ENCODE data around the gene C12orf42. TPM values are rescaled to one million over a fixed set of nuclear protein-coding genes. Genes with fewer than 3 reads are reported as not detected.

C12orf42 gene
- total RNA-seq, 1 experiment from 2014 or later = not detected

- Mint-ChIP-seq H3K36me3 (ENCODE audit: insufficient read depth in 1 of 3, low read depth in 3 of 3) (no peaks in the 10 kb centered on the region), H3K4me1 (peaks cover 3 to 8% of the 10 kb centered on the region in 2 experiments; a peak in 2 of 4 replicates)
- DNase-seq = no peak
Measured at GRCh38 chr12:103279444-103279843, 216.3 kb downstream of the C12orf42 start.

More at GRCh38 chr12:103279444-103279843, 216.3 kb downstream of the C12orf42 start:
- Histone ChIP-seq H3K23me2 (ENCODE audit: insufficient read length, low read depth, low read length, poor library complexity, severe bottlenecking) (no peaks in the 10 kb centered on the region), H3K27ac (ENCODE audit: insufficient read length, low read depth, low read length) (no peak overlapping the region), H3K14ac (ENCODE audit: insufficient read depth, low read length) (no peak overlapping the region), H4K5ac (ENCODE audit: insufficient read length, low read depth, low read length) (no peak overlapping the region), H3K4me1 (ENCODE audit: insufficient read depth, low read length) (no peaks in the 10 kb centered on the region), H3K27me3 (ENCODE audit: insufficient read depth, low read length) (no peaks in the 10 kb centered on the region), H3K9me3 (ENCODE audit: control insufficient read depth, low read depth, low read length) (no peaks in the 10 kb centered on the region), H2BK20ac (ENCODE audit: low read depth, low read length, poor library complexity, severe bottlenecking) (no peak overlapping the region), H2BK12ac (ENCODE audit: insufficient read length, low read depth, low read length) (no peak overlapping the region), H3K9ac (ENCODE audit: extremely low read depth, insufficient read length, low read length) (no peak overlapping the region), H3K56ac (ENCODE audit: insufficient read length, low read depth, low read length) (no peak overlapping the region), H4K20me1 (ENCODE audit: control insufficient read depth, insufficient read depth, insufficient read length) (no peaks in the 10 kb centered on the region), H3T11ph (ENCODE audit: low read length) (no peak overlapping the region), H2AK5ac (ENCODE audit: insufficient read length, low read length) (no peak overlapping the region), H2BK5ac (ENCODE audit: insufficient read length, low read length) (no peak overlapping the region), H3K18ac (ENCODE audit: insufficient read length, low read depth, low read length) (no peak overlapping the region), H4K91ac (ENCODE audit: insufficient read length, low read depth, low read length) (no peak overlapping the region), H2AFZ (ENCODE audit: low read length) (no peak overlapping the region), H3K4ac (ENCODE audit: low read depth, low read length) (no peak overlapping the region), H4K8ac (replicated peaks; ENCODE audit: insufficient read length, low read depth, low read length) (no peak overlapping the region), H3K79me1 (ENCODE audit: insufficient read depth, low read depth, low read length, poor library complexity, severe bottlenecking) (no peaks in the 10 kb centered on the region), H2BK15ac (ENCODE audit: low read depth, low read length) (no peak overlapping the region), H3K4me2 (ENCODE audit: insufficient read depth, insufficient read length, low read length) (no peak overlapping the region), H3K79me2 (ENCODE audit: insufficient read depth, low read length) (no peaks in the 10 kb centered on the region), H2BK120ac (ENCODE audit: low read depth, low read length, poor library complexity, severe bottlenecking) (no peak overlapping the region), H3K23ac (ENCODE audit: insufficient read length, low read depth, low read length) (no peak overlapping the region)
- Mint-ChIP-seq H3K27me3 (ENCODE audit: low read depth) (no peaks in the 10 kb centered on the region), H3K4me3 (no peak overlapping the region), H3K9me3 (no peaks in the 10 kb centered on the region), H3K27ac (no peak overlapping the region)
- TF ChIP-seq CTCF (conservative IDR thresholded peaks at IDR 0.05) = no peak
- no CpG with 5 or more reads among the region's 2 CpGs for WGBS (ENCODE audit: extremely low coverage, insufficient read length, low lambda C conversion rate)
